Erythroblast (primary cell): ENCODE data around the gene C9orf152.
"Not testable (repeated sequence)": the region's sequence is repeated elsewhere in the genome, so short reads cannot be mapped to it uniquely, and the experiment has no call there.

ENCODE experiments used
- GATA1 ChIP-seq: IDR thresholded peaks from 2 replicates; pipeline ENCODE4 v1.6.1; 2011; ENCODE audit warnings: low read depth, mild to moderate bottlenecking, control low read depth, low read length, moderate library complexity
- POLR2A ChIP-seq: IDR thresholded peaks from 2 replicates; pipeline ENCODE4 v1.6.1; 2011; ENCODE audit warnings: mild to moderate bottlenecking, low read length

DNA sequence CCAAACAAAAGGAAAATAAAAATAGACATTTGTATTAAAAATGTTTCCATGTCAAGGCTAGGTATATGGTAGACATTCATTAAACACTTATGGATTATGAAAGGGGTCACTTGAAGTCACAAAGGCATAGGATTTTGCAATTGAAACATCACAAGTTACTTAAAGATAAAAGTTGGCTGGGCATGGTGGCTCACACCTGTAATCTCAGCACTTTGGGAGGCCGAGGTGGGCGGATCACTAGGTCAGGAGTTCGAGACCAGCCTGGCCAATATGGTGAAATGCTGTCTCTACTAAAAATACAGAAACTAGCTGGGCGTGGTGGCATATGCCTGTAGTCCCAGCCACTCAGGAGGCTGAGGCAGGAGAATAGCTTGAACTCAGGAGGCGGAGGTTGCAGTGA, 43.8 kb upstream of the C9orf152 start:
- not testable (repeated sequence) for TF ChIP-seq POLR2A, GATA1
